DMS53 treated with DMSO at 0.1 percent for 48 hours (cell line): ENCODE data around the gene MFSD2B.

Source experiments
- DNase-seq: peaks from one replicate; lab custom pipeline; 2025; ENCODE audit not compliant: unreplicated experiment; lab: John Stamatoyannopoulos, UW

MFSD2B gene

DNA sequence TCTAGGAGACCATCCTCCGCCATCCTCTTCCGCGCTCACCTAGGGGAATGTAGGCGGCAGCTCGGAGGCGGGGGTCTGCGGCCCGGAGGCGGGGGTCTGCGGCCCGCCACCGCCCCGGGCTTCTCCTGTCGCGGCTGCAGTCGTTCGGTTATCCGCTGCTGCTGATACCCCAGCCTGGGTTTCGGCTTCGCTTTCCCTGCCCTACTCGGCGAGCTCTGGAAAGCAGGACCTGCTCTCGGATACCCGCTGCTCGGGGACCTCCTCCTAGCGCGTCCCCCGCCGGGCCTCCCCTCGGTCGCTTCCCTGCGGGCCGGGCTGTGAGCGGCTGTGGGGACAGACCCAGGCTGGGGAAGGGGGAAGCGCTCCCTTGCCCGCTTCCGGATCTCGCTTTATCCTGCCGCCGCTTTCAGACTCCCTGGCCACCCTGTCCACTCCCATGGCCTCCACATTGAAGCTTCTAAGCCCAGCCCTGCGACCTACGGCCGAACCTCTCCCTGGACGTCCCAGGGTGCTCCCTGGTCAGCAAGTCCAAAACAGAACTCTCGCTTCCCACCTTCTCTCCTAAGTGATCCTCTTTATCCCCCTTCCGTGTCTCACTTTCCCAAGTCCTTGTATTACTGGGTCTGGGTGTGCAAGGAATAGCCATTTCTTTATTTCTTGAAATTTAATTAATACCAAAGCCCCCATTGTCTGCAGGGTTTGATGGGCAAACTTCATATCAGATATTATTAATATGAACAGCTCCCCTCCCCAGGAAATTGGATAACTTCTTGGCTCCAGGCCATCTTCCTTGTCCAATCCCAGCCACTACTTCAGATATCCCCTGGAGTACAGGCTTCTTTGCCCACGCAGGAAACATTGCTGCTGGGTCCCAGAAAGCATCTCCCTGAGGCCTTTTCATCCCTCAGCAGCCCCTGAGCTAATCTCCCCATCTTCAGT is 40.4 kb downstream of the MFSD2B start:
- DNase-seq = no peak

DNA sequence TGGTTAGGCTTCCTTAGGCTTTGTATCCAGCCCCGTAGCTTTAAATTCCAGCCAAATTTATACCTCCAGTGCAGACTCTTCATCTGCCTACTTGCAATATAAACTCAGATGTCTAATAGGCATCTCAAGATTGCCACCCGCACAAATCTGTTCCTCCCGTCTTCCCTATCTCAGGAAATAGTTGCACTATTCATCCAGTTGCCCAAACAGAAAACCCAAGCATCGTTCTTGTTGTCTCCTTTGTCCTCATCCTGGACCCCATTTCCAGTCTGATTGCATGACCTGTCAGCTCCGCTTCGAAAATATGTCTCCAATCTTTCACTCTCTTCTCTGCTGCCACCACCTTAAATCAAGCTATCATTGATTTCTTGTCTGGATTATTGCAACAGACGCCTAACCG is 41.9 kb downstream of the MFSD2B start:
- DNase-seq = no peak

DNA sequence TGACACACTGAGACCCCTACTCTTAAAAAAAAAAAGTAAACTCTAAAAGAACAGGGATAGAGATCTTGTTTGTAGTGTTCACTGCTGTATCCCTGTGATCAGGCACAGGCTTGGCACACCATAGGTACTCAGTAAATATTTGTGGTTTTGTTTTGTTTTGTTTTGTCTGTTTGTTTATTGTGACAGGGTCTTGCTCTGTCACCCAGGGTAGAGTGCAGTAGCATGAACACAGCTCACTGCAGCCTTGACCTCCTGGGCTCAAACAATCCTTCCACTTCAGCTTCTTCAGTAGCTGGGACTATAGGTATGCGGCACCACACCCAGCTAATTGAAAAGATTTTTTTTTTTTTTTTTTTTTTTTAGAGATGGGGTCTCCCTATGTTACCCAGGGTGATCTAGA is 43.1 kb downstream of the MFSD2B start:
- no peak for DNase-seq

DNA sequence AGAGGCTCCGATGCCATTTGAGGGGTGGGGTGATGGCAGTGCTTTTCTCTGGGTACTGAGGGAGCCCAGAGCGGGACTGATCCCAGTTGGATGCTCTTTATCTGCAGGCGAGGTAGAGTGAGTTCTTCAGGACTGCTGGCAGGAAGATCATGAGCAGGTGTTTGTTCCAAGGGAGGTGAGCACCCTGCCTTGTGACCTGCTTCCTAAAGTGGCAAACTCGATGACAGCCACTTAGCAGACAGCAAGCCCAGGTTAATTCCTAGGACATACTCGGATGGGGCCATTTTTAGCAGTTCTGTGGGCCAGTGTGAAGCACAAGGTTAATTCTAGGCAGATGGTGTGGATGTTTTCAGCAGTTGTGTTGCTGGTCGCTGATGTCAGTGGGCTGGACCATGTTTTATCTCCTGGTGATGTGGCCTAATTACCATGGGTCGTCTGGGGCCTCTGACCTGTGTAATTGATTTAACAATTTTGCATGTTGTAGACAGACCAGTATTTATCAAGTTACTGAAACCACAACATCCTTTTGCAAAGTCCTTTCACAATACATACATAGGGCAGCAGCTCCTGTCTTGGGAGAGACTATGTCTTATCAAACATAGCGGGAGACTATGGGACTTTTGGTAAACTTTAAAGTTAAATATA is 44.6 kb downstream of the MFSD2B start:
- no peak for DNase-seq

DNA sequence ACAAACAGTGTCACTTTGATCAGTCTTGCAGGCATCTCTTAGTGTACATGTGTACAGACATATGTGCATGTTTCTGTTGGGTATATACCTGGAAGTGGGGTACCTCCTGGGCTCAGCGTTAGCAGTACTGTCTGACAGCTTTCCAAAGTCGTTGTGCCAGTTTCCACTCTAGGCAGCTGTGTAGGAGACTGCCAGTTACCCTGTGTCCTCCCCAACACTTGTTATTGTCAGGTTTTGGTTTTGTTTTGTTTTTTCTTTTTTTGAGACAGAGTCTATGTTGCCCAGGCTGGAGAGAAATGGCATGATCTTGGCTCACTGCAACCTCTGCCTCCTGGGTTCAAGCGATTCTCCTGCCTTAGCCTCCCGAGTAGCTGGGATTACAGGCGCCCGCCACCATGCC is 45.9 kb downstream of the MFSD2B start:
- DNase-seq = no peak

DNA sequence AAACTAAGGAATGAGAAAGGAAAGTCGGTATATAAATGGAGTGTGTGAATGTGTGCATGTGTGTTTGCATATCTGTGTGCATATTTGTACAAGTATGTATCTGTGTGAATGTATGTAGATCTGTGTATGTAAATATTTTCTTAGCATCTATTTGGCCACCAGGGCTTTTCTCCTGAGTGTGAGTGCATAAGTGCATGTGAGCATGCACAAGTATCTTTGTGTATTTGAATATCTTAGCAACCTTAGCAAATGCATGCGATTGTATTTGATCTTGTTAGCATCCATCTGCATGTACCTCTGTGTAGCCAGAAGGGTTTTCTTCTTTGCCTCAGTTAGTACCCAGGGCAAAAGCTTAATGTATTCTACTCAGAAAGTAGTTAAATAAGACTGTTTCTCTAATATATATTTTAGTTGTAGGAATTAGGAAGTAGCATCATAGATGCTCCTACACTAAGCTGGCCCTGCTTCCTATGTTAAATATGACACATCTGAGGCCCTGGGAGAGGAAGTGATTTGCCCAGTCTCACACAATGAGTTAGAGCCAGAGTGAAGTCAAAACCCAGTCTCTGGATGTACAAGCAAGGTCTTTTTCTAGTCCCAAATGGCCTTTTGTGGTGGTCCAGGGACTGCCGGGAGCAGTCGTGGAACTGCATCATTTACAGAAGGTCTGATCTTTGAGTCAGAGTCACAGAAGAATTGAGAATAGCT is 48.8 kb downstream of the MFSD2B start:
- DNase-seq = no peak

DNA sequence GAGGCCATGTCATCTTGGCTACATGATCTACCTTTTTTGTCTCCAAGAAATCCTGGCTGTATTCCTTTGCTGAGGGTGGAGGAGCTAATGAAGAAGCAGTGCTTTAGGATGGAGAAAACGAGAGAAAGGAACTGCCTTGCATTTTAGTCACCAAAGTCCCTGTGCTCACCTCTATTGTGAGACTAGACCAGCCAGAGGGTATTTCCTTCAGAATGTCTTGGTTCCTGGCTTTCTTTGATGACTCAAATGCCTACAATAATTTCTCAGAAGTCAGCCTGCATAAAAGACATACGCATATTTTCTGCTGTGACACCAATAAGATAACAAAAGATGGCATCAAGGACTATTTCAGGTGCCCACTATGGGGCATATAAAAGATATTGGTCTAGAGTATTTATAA is 55.5 kb downstream of the MFSD2B start:
- DNase-seq = no peak

DNA sequence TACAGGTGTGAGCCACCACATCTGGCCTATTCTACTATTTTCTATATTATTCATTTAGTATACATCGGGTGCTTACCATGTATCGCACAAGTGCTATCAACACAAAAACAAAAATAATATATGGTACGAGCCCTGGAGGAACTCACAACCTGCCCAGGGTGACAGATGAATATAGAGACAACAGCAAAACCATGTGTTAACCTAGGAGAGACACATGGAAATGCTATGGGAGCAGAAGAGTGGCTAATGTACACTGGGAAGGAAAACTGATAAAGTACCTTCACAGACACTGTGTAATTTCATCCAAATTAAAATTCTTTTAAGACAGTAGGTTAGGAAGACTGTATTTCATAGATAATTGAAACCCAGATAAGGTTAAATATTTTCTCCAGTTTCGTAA is 62.4 kb downstream of the MFSD2B start:
- no peak for DNase-seq

DNA sequence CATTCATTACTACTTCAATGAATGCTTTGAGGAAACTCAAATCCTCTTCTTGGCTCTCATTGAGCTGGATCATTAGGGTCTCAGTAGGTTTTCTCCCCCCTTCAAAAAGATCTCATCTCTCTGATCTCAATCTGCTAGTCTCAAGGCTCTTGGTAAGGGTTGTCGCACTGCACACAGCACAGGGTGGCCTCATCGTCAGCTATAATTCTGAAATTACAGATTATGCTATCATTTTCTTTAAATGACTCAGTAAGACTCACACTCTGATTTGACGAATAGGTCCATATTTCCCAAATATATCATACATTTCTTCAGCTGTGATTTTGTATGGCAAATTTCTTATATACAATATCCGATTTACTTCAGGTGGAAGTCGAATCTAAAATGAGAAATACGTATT is 63.9 kb downstream of the MFSD2B start:
- no peak for DNase-seq

DNA sequence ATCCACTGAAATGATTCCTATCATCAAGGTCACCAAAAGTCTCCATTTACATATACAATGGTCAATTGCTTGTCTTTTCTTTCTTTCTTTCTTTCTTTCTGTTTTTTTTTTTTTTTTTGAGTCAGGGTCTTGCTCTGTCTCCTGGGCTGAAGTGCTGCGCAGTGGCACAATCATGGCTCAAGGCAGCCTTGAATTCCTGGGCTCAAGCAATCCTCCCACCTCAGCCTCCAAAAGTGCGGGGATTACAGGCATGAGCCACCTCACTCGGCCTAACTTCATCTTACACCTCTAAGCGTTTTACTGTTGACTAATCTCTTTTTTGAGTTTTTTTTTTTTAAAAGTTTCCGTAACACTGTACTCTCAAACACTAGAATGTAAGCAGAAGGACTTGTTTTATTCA is 65.4 kb downstream of the MFSD2B start:
- DNase-seq = no peak
